Measurements from ENCODE around the gene LOC128125822.

The LOC128125822 gene

GRCh38 chr6:63538550-63538949 is 33.7 kb upstream of the LOC128125822 start:
- Histone ChIP-seq H3K27me3 (ENCODE audit: low read depth) (no peaks in the 10 kb centered on the region), H3K36me3 (replicated peaks) (no peaks in the 10 kb centered on the region), H3K4me1 (no peaks in the 10 kb centered on the region), H3K4me3 (no peak overlapping the region), H3K9me3 (no peaks in the 10 kb centered on the region)
- no peak for DNase-seq (ENCODE audit: low spot score in 2 of 2)
- in situ Hi-C loops (cut with MboI; ENCODE audit: low sequenced_read_pairs) = no loop called here

- in situ Hi-C loops (cut with MboI; ENCODE audit: low sequenced_read_pairs) = no loop called here
- H3K36me3 ChIP-seq (replicated peaks) = no peaks in the 10 kb centered on the region
- DNase-seq (ENCODE audit: low spot score in 2 of 2) = no peak
- H3K4me3 ChIP-seq = no peak overlapping the region
- H3K27me3 ChIP-seq (ENCODE audit: low read depth) = 0 out of 2 replicates have a peak, but pooled peaks cover 5% of the 10 kb centered on the region
- H3K4me1 ChIP-seq = no peaks in the 10 kb centered on the region
- no peaks in the 10 kb centered on the region for H3K9me3 ChIP-seq
These were observed 29.3 kb upstream of the LOC128125822 start for GRCh38 chr6:63543001-63543400.

GRCh38 chr6:63543982-63544381 is 28.3 kb upstream of the LOC128125822 start:
- Histone ChIP-seq H3K9me3 (no peaks in the 10 kb centered on the region), H3K4me3 (no peak overlapping the region), H3K4me1 (no peaks in the 10 kb centered on the region), H3K27me3 (ENCODE audit: low read depth) (0 out of 2 replicates have a peak, but pooled peaks cover 5% of the 10 kb centered on the region), H3K36me3 (replicated peaks) (no peaks in the 10 kb centered on the region)
- in situ Hi-C loops (cut with MboI; ENCODE audit: low sequenced_read_pairs) = no loop called here
- no peak for DNase-seq (ENCODE audit: low spot score in 2 of 2)

- no peak for DNase-seq (ENCODE audit: low spot score in 2 of 2)
- H3K4me1 ChIP-seq = no peaks in the 10 kb centered on the region
- no peaks in the 10 kb centered on the region for H3K36me3 ChIP-seq (replicated peaks)
- 0 out of 2 replicates have a peak, but pooled peaks cover 5% of the 10 kb centered on the region for H3K27me3 ChIP-seq (ENCODE audit: low read depth)
- no peaks in the 10 kb centered on the region for H3K9me3 ChIP-seq
- no peak overlapping the region for H3K4me3 ChIP-seq
- in situ Hi-C loops (cut with MboI; ENCODE audit: low sequenced_read_pairs) = no loop called here
These were observed 26.0 kb upstream of the LOC128125822 start for GRCh38 chr6:63546236-63546635.

- H3K36me3 ChIP-seq (replicated peaks) = no peaks in the 10 kb centered on the region
- 0 out of 2 replicates have a peak, but pooled peaks cover 5% of the 10 kb centered on the region for H3K27me3 ChIP-seq (ENCODE audit: low read depth)
- no peak for DNase-seq (ENCODE audit: low spot score in 2 of 2)
- in situ Hi-C loops (cut with MboI; ENCODE audit: low sequenced_read_pairs) = no loop called here
- no peak overlapping the region for H3K4me3 ChIP-seq
- no peaks in the 10 kb centered on the region for H3K9me3 ChIP-seq
- no peaks in the 10 kb centered on the region for H3K4me1 ChIP-seq
These were observed 25.6 kb upstream of the LOC128125822 start for GRCh38 chr6:63546697-63547096.

- in situ Hi-C loops (cut with MboI; ENCODE audit: low sequenced_read_pairs) = no loop called here
- no peak for DNase-seq (ENCODE audit: low spot score in 2 of 2)
- no peak overlapping the region for H3K4me3 ChIP-seq
- peaks cover 5% of the 10 kb centered on the region; the same call in 1 of the 2 replicates for H3K27me3 ChIP-seq (ENCODE audit: low read depth)
- no peaks in the 10 kb centered on the region for H3K4me1 ChIP-seq
- no peaks in the 10 kb centered on the region for H3K36me3 ChIP-seq (replicated peaks)
- H3K9me3 ChIP-seq = no peaks in the 10 kb centered on the region
These were observed 23.2 kb upstream of the LOC128125822 start for GRCh38 chr6:63549076-63549475.

GRCh38 chr6:63553208-63553607 is 19.1 kb upstream of the LOC128125822 start:
- Histone ChIP-seq H3K36me3 (replicated peaks) (no peaks in the 10 kb centered on the region), H3K4me3 (no peak overlapping the region), H3K9me3 (no peaks in the 10 kb centered on the region), H3K27me3 (ENCODE audit: low read depth) (no peaks in the 10 kb centered on the region; the same call in 1 of the 2 replicates), H3K4me1 (no peaks in the 10 kb centered on the region)
- in situ Hi-C loops (cut with MboI; ENCODE audit: low sequenced_read_pairs) = no loop called here
- no peak for DNase-seq (ENCODE audit: low spot score in 2 of 2)

- Histone ChIP-seq H3K9me3 (no peaks in the 10 kb centered on the region), H3K27me3 (ENCODE audit: low read depth) (no peaks in the 10 kb centered on the region; the same call in 1 of the 2 replicates), H3K4me3 (no peak overlapping the region), H3K36me3 (replicated peaks) (no peaks in the 10 kb centered on the region), H3K4me1 (no peaks in the 10 kb centered on the region)
- DNase-seq (ENCODE audit: low spot score in 2 of 2) = no peak
- in situ Hi-C loops (cut with MboI; ENCODE audit: low sequenced_read_pairs) = no loop called here
These were observed 18.4 kb upstream of the LOC128125822 start for GRCh38 chr6:63553900-63554299.

- H3K27me3 ChIP-seq (ENCODE audit: low read depth) = no peaks in the 10 kb centered on the region; the same call in 1 of the 2 replicates
- H3K4me3 ChIP-seq = no peak overlapping the region
- H3K36me3 ChIP-seq (replicated peaks) = no peaks in the 10 kb centered on the region
- no peaks in the 10 kb centered on the region for H3K9me3 ChIP-seq
- DNase-seq (ENCODE audit: low spot score in 2 of 2) = no peak
- H3K4me1 ChIP-seq = no peaks in the 10 kb centered on the region
- in situ Hi-C loops (cut with MboI; ENCODE audit: low sequenced_read_pairs) = no loop called here
These were observed 17.5 kb upstream of the LOC128125822 start for GRCh38 chr6:63554782-63555181.

- Histone ChIP-seq H3K36me3 (replicated peaks) (no peaks in the 10 kb centered on the region), H3K4me1 (no peaks in the 10 kb centered on the region), H3K4me3 (no peak overlapping the region), H3K9me3 (no peaks in the 10 kb centered on the region), H3K27me3 (ENCODE audit: low read depth) (no peaks in the 10 kb centered on the region; the same call in 1 of the 2 replicates)
- in situ Hi-C loops (cut with MboI; ENCODE audit: low sequenced_read_pairs) = no loop called here
- DNase-seq (ENCODE audit: low spot score in 2 of 2) = no peak
These were observed 15.9 kb upstream of the LOC128125822 start for GRCh38 chr6:63556369-63556768.

- DNase-seq (ENCODE audit: low spot score in 2 of 2) = no peak
- Histone ChIP-seq H3K9me3 (no peaks in the 10 kb centered on the region), H3K36me3 (replicated peaks) (no peaks in the 10 kb centered on the region), H3K4me3 (no peak overlapping the region), H3K4me1 (no peaks in the 10 kb centered on the region), H3K27me3 (ENCODE audit: low read depth) (no peaks in the 10 kb centered on the region; the same call in 1 of the 2 replicates)
- in situ Hi-C loops (cut with MboI; ENCODE audit: low sequenced_read_pairs) = no loop called here
These were observed 14.0 kb upstream of the LOC128125822 start for GRCh38 chr6:63558278-63558677.

GRCh38 chr6:63560801-63561287 is 11.4 kb upstream of the LOC128125822 start:
- in situ Hi-C loops (cut with MboI; ENCODE audit: low sequenced_read_pairs) = no loop called here
- Histone ChIP-seq H3K27me3 (ENCODE audit: low read depth) (peaks cover 2% of the 10 kb centered on the region; the same call in 1 of the 2 replicates), H3K4me1 (no peaks in the 10 kb centered on the region), H3K36me3 (replicated peaks) (no peaks in the 10 kb centered on the region), H3K9me3 (no peaks in the 10 kb centered on the region), H3K4me3 (no peak overlapping the region)
- DNase-seq (ENCODE audit: low spot score in 2 of 2) = no peak

- in situ Hi-C loops (cut with MboI; ENCODE audit: low sequenced_read_pairs) = no loop called here
- Histone ChIP-seq H3K36me3 (replicated peaks) (no peaks in the 10 kb centered on the region), H3K9me3 (no peaks in the 10 kb centered on the region), H3K4me3 (no peak overlapping the region), H3K4me1 (no peaks in the 10 kb centered on the region), H3K27me3 (ENCODE audit: low read depth) (peaks cover 3% of the 10 kb centered on the region; the same call in 1 of the 2 replicates)
- no peak for DNase-seq (ENCODE audit: low spot score in 2 of 2)
These were observed 11.0 kb upstream of the LOC128125822 start for GRCh38 chr6:63561288-63561687.

- no peak for DNase-seq (ENCODE audit: low spot score in 2 of 2)
- Histone ChIP-seq H3K4me3 (no peak overlapping the region), H3K27me3 (ENCODE audit: low read depth) (peaks cover 3% of the 10 kb centered on the region; the same call in 1 of the 2 replicates), H3K9me3 (no peaks in the 10 kb centered on the region), H3K4me1 (no peaks in the 10 kb centered on the region), H3K36me3 (replicated peaks) (no peaks in the 10 kb centered on the region)
- in situ Hi-C loops (cut with MboI; ENCODE audit: low sequenced_read_pairs) = no loop called here
These were observed 9.0 kb upstream of the LOC128125822 start for GRCh38 chr6:63563235-63563634.
